Lower leg skin (tissue), 4 donors: ENCODE results near the gene INSC. TPM values are rescaled to one million over a fixed set of nuclear protein-coding genes. Genes with fewer than 3 reads are reported as not detected.

Experiments used
- DNase-seq, 2 donors: peaks; one replicate each; pipeline ENCODE4 v3.0.0-alpha.2; 2019; ENCODE audit warnings: low spot score in 2 of 2
- H3K4me3 ChIP-seq: fragments of 200-600 bp; sonication (generic); 2 replicates; pipeline ENCODE4 v1.5.1; 2017; ENCODE audit warnings: mild to moderate bottlenecking, low read depth; ENCODE audit not compliant: poor library complexity, severe bottlenecking
- CTCF ChIP-seq, 3 donors: fragments of 450-650 bp; IDR thresholded peaks; one replicate each; pipeline ENCODE4 v1.5.1; 2016; ENCODE audit warnings: antibody characterized with exemption in 3 of 3, mild to moderate bottlenecking in 3 of 3, moderate library complexity in 2 of 3
- POLR2A ChIP-seq, 2 donors: fragments of 450-650 bp; IDR thresholded peaks; one replicate each; pipeline ENCODE4 v1.6.1; 2016 to 2017; ENCODE audit warnings: antibody characterized with exemption in 2 of 2, mild to moderate bottlenecking in 1 of 2, moderate library complexity in 1 of 2
- WGBS, 2 donors: methylation state at CpG; one replicate each; pipeline ENCODE4 v1.1.5; 2018; 5-methylcytosine and 5-hydroxymethylcytosine counted together
- intact Hi-C: fragments of 100-400 bp; cut with DNase I; formaldehyde crosslinking; loops from one replicate; pipeline ENCODE4 v1.15.0; 2023; ENCODE audit warnings: low total_unique reads
- total RNA-seq, 4 donors: library from RNA; depleted of rRNA; stranded (reverse); fragments of >200 nt; gene quantifications; one replicate each; pipeline ENCODE4 v1.1.0, GENCODE V29; 2016

Gene INSC
- total RNA-seq, 4 donors from 2014 or later = 0.23 to 0.27 TPM; not detected in 2

- TF ChIP-seq CTCF (IDR thresholded peaks at IDR 0.05) = no peak
- TF ChIP-seq POLR2A (IDR thresholded peaks at IDR 0.05) = no peak
- H3K4me3 ChIP-seq = no peak overlapping the region
- no peak for DNase-seq
- intact Hi-C loops = no loop called here
- 85 to 93% methylated on average over 2 of the region's 2 CpGs for WGBS, 2 donors
These were observed 62.8 kb downstream of the INSC start for GRCh38 chr11:15177491-15177890.

- H3K4me3 ChIP-seq = no peak overlapping the region
- WGBS, 2 donors = 86 to 97% methylated on average over 3 of the region's 3 CpGs
- DNase-seq = no peak
- no peak for TF ChIP-seq CTCF (IDR thresholded peaks at IDR 0.05)
- no peak for TF ChIP-seq POLR2A (IDR thresholded peaks at IDR 0.05)
- intact Hi-C loops = no loop called here
These were observed 63.5 kb downstream of the INSC start for GRCh38 chr11:15178214-15178613.

GRCh38 chr11:15179167-15179566 is 64.4 kb downstream of the INSC start:
- intact Hi-C loops = no loop called here
- 39 to 48% methylated on average over 2 of the region's 2 CpGs for whole genome bisulfite sequencing, 2 donors
- DNase-seq = no peak

GRCh38 chr11:15180212-15180792 is 65.6 kb downstream of the INSC start:
- TF ChIP-seq CTCF (IDR thresholded peaks at IDR 0.05) (no peak), POLR2A (IDR thresholded peaks at IDR 0.05) (no peak)
- no peak for DNase-seq
- intact Hi-C loops = no loop called here
- no peak overlapping the region for H3K4me3 ChIP-seq
- 65 to 68% methylated on average over 4 of the region's 4 CpGs for WGBS, 2 donors

More at GRCh38 chr11:15179167-15179566, 64.4 kb downstream of the INSC start:
- TF ChIP-seq CTCF (IDR thresholded peaks at IDR 0.05) = no peak
- no peak for TF ChIP-seq POLR2A (IDR thresholded peaks at IDR 0.05)
- H3K4me3 ChIP-seq = no peak overlapping the region

- WGBS, 2 donors = 68 to 77% methylated on average over 1 of the region's 1 CpG
- H3K4me3 ChIP-seq = no peak overlapping the region
- DNase-seq = no peak
- no peak for TF ChIP-seq POLR2A (IDR thresholded peaks at IDR 0.05)
- TF ChIP-seq CTCF (IDR thresholded peaks at IDR 0.05) = no peak
- intact Hi-C loops = no loop called here
These were observed 67.6 kb downstream of the INSC start for GRCh38 chr11:15182372-15182771.

- TF ChIP-seq POLR2A (IDR thresholded peaks at IDR 0.05) (no peak), CTCF (IDR thresholded peaks at IDR 0.05) (no peak)
- 75 to 86% methylated on average over 1 of the region's 1 CpG for WGBS, 2 donors
- intact Hi-C loops = no loop called here
- DNase-seq = no peak
- H3K4me3 ChIP-seq = no peak overlapping the region
These were observed 70.3 kb downstream of the INSC start for GRCh38 chr11:15185021-15185420.
